Liver (tissue), 9 donors: ENCODE measurements around the gene KRT84. TPM values are rescaled to one million over a fixed set of nuclear protein-coding genes. Genes with fewer than 3 reads are reported as not detected.

ENCODE experiments used
- DNase-seq: peaks from one replicate; pipeline ENCODE4 v3.0.0-alpha.2; 2017; ENCODE audit warnings: low spot score
- H3K27ac ChIP-seq, 2 donors: one replicate each; pipeline ENCODE4 v1.7.0; 2013; ENCODE audit warnings: inconsistent platforms in 2 of 2, low read length in 2 of 2, control low read depth in 1 of 2, low read depth in 1 of 2, mild to moderate bottlenecking in 1 of 2
- H3K27me3 ChIP-seq, 4 donors: one replicate each; pipeline versions ENCODE4 v1.6.1 to v1.7.0; 2013; ENCODE audit warnings: low read length in 3 of 4, inconsistent platforms in 1 of 4, mild to moderate bottlenecking in 1 of 4, moderate library complexity in 1 of 4; ENCODE audit not compliant: control insufficient read depth in 4 of 4, insufficient read depth in 4 of 4
- H3K36me3 ChIP-seq, 4 donors: one replicate each; pipeline versions ENCODE4 v1.6.1 to v1.7.0; 2013; ENCODE audit warnings: low read length in 3 of 4, mild to moderate bottlenecking in 3 of 4, low read depth in 1 of 4, moderate library complexity in 1 of 4; ENCODE audit not compliant: control insufficient read depth in 4 of 4, insufficient read depth in 3 of 4
- H3K4me1 ChIP-seq, 4 donors: one replicate each; pipeline versions ENCODE4 v1.6.1 to v1.7.0; 2013; ENCODE audit warnings: low read length in 3 of 4, mild to moderate bottlenecking in 3 of 4, moderate library complexity in 1 of 4; ENCODE audit not compliant: control insufficient read depth in 4 of 4, insufficient read depth in 4 of 4
- H3K4me3 ChIP-seq, 3 donors: one replicate each; pipeline versions ENCODE4 v1.6.1 to v1.7.0; 2013; ENCODE audit warnings: low read length in 3 of 3, control low read depth in 1 of 3, low read depth in 1 of 3, mild to moderate bottlenecking in 1 of 3
- H3K9ac ChIP-seq, 2 donors: one replicate each; pipeline ENCODE4 v1.7.0; 2013; ENCODE audit warnings: low read length in 2 of 2, mild to moderate bottlenecking in 2 of 2, moderate library complexity in 2 of 2, control low read depth in 1 of 2, low read depth in 1 of 2
- H3K9me3 ChIP-seq, 4 donors: one replicate each; pipeline versions ENCODE4 v1.6.1 to v1.7.0; 2013; ENCODE audit warnings: low read length in 3 of 4; ENCODE audit not compliant: control insufficient read depth in 4 of 4
- ATF3 ChIP-seq: IDR thresholded peaks from 2 replicates; pipeline ENCODE4 v1.6.1; 2016; ENCODE audit warnings: antibody characterized with exemption
- CTCF ChIP-seq: fragments of 150-350 bp; IDR thresholded peaks from 2 replicates; pipeline ENCODE4 v1.5.1; 2017; ENCODE audit warnings: improper control_type of control experiment, low read depth, low read length; ENCODE audit not compliant: missing input control
- EGR1 ChIP-seq, 2 donors: IDR thresholded peaks; 2 replicates each; pipeline ENCODE4 v1.6.1; 2016 to 2018; ENCODE audit warnings: antibody characterized with exemption in 2 of 2, low read depth in 2 of 2
- FOXA1 ChIP-seq: IDR thresholded peaks from 2 replicates; pipeline ENCODE4 v1.6.1; 2016; ENCODE audit warnings: antibody characterized with exemption
- FOXA2 ChIP-seq: IDR thresholded peaks from 2 replicates; pipeline ENCODE4 v1.6.1; 2016; ENCODE audit warnings: antibody characterized with exemption
- GABPA ChIP-seq, 2 donors: IDR thresholded peaks in 1 of 2; conservative IDR thresholded peaks in 1 of 2; 2 replicates each; pipeline ENCODE4 v1.6.1; 2016; ENCODE audit warnings: antibody characterized with exemption in 2 of 2, mild to moderate bottlenecking in 1 of 2, moderate library complexity in 1 of 2
- HNF4A ChIP-seq, 2 donors: conservative IDR thresholded peaks; 2 replicates each; pipeline ENCODE4 v1.6.1; 2016; ENCODE audit warnings: antibody characterized with exemption in 2 of 2, mild to moderate bottlenecking in 2 of 2
- HNF4G ChIP-seq: IDR thresholded peaks from 2 replicates; pipeline ENCODE4 v1.6.1; 2016; ENCODE audit warnings: antibody characterized with exemption
- MAX ChIP-seq: IDR thresholded peaks from 2 replicates; pipeline ENCODE4 v1.6.1; 2016; ENCODE audit warnings: antibody characterized with exemption
- RAD21 ChIP-seq, 2 donors: IDR thresholded peaks; 2 replicates each; pipeline ENCODE4 v1.6.1; 2016; ENCODE audit warnings: antibody characterized with exemption in 2 of 2, mild to moderate bottlenecking in 2 of 2
- REST ChIP-seq: IDR thresholded peaks from 2 replicates; pipeline ENCODE4 v1.6.1; 2016; ENCODE audit warnings: antibody characterized with exemption, mild to moderate bottlenecking
- RXRA ChIP-seq, 2 donors: IDR thresholded peaks; 2 replicates each; pipeline ENCODE4 v1.6.1; 2017 to 2018; ENCODE audit warnings: antibody characterized with exemption in 2 of 2, mild to moderate bottlenecking in 1 of 2
- SP1 ChIP-seq: IDR thresholded peaks from 2 replicates; pipeline ENCODE4 v1.6.1; 2018; ENCODE audit warnings: antibody characterized with exemption, mild to moderate bottlenecking
- YY1 ChIP-seq: IDR thresholded peaks from 2 replicates; pipeline ENCODE4 v1.6.1; 2016; ENCODE audit warnings: antibody characterized with exemption, mild to moderate bottlenecking
- WGBS: extraction: QIAGEN DNeasy Blood & Tissue Kit; methylation state at CpG from one replicate; pipeline ENCODE4 v1.1.7; 2013; 5-methylcytosine and 5-hydroxymethylcytosine counted together
- polyA plus RNA-seq, 2 donors: library from polyadenylated mRNA; stranded (reverse) in 1 of 2; unstranded in 1 of 2; fragments of 200-250 nt in 1 of 2; fragments of >200 nt in 1 of 2; fragmentation: Nextera tagmentation in 1 of 2; extraction: Ambion mirVana in 1 of 2; gene quantifications; one replicate each; pipeline versions ENCODE4 v1.2.1 to v1.2.3, GENCODE V29; 2013 to 2015
- total RNA-seq, 2 donors: library from RNA; depleted of rRNA; stranded (reverse); fragments of >200 nt; gene quantifications; one replicate each; pipeline ENCODE4 v1.2.3, GENCODE V29; 2014
- donor health status: healthy.
- donor health status: healthy.
- donor health status: healthy.
- donor health status: healthy.
- donor health status: healthy.

Gene KRT84
- total and polyA plus RNA-seq, 4 donors: not detected

GRCh38 chr12:52434081-52434733, 48.8 kb upstream of the KRT84 start, which contains the start of gene KRT75 (continued):
- TF ChIP-seq GABPA (IDR thresholded peaks at IDR 0.05 in 1 of 2, conservative IDR thresholded peaks at IDR 0.05 in 1 of 2) (no peak), CTCF (no peak), ATF3 (no peak), FOXA1 (no peak)

- Histone ChIP-seq H3K4me1 (no peaks in the 10 kb centered on the region), H3K27me3 (peaks cover 0 to 7% (median 0%) of the 10 kb centered on the region in 4 donors), H3K36me3 (no peaks in the 10 kb centered on the region), H3K4me3 (no peak overlapping the region), H3K27ac (no peak overlapping the region), H3K9me3 (no peaks in the 10 kb centered on the region), H3K9ac (no peak overlapping the region)
- TF ChIP-seq ATF3 (no peak), YY1 (no peak), GABPA (IDR thresholded peaks at IDR 0.05 in 1 of 2, conservative IDR thresholded peaks at IDR 0.05 in 1 of 2) (no peak), HNF4G (no peak), SP1 (no peak), REST (no peak), HNF4A (conservative IDR thresholded peaks at IDR 0.05) (no peak), MAX (no peak), RAD21 (IDR thresholded peaks at IDR 0.05) (no peak), FOXA2 (no peak), RXRA (IDR thresholded peaks at IDR 0.05) (no peak), FOXA1 (no peak), CTCF (no peak), EGR1 (IDR thresholded peaks at IDR 0.05; ENCODE audit: low read depth in 2 of 2) (no peak)
- no peak for DNase-seq
- WGBS: 93% methylated on average over 12 of the region's 12 CpGs
Measured at GRCh38 chr12:52433501-52434080, 48.1 kb upstream of the KRT84 start.
